H9 (cell line): ENCODE results near the gene ZSCAN25. TPM values are rescaled to one million over a fixed set of nuclear protein-coding genes. Genes with fewer than 3 reads are reported as not detected.

ENCODE experiments used
- DNase-seq: peaks from one replicate; pipeline ENCODE4 v3.0.0-alpha.2; 2017
- H2AFZ ChIP-seq: one replicate; pipeline ENCODE4 v1.6.1; 2013; ENCODE audit warnings: mild to moderate bottlenecking, low read length, control low read depth, moderate library complexity
- H2AK5ac ChIP-seq: 2 replicates; pipeline ENCODE4 v1.6.1; 2013; ENCODE audit warnings: low read length, control low read depth, mixed read lengths; ENCODE audit not compliant: insufficient read length
- H2BK120ac ChIP-seq: one replicate; pipeline ENCODE4 v1.6.1; 2013; ENCODE audit warnings: low read depth, mild to moderate bottlenecking, low read length, control low read depth, inconsistent platforms; ENCODE audit not compliant: poor library complexity, severe bottlenecking
- H2BK12ac ChIP-seq: 2 replicates; pipeline ENCODE4 v1.6.1; 2013; ENCODE audit warnings: low read length, control low read depth, mixed read lengths, low read depth; ENCODE audit not compliant: insufficient read length
- H2BK15ac ChIP-seq: 2 replicates; pipeline ENCODE4 v1.6.1; 2013; ENCODE audit warnings: low read depth, low read length, control low read depth
- H2BK20ac ChIP-seq: one replicate; pipeline ENCODE4 v1.6.1; 2013; ENCODE audit warnings: low read depth, mild to moderate bottlenecking, low read length, control low read depth, inconsistent platforms; ENCODE audit not compliant: poor library complexity, severe bottlenecking
- H2BK5ac ChIP-seq: 2 replicates; pipeline ENCODE4 v1.6.1; 2013; ENCODE audit warnings: low read length, control low read depth, mixed read lengths; ENCODE audit not compliant: insufficient read length
- H3K14ac ChIP-seq: 2 replicates; pipeline ENCODE4 v1.6.1; 2013; ENCODE audit warnings: low read length, control low read depth; ENCODE audit not compliant: insufficient read depth
- H3K18ac ChIP-seq: 2 replicates; pipeline ENCODE4 v1.6.1; 2013; ENCODE audit warnings: low read depth, mild to moderate bottlenecking, mixed read lengths, low read length, control low read depth; ENCODE audit not compliant: insufficient read length
- H3K23ac ChIP-seq: 2 replicates; pipeline ENCODE4 v1.6.1; 2013; ENCODE audit warnings: low read length, control low read depth, mixed read lengths, low read depth; ENCODE audit not compliant: insufficient read length
- H3K23me2 ChIP-seq: 2 replicates; pipeline ENCODE4 v1.6.1; 2013; ENCODE audit warnings: low read depth, mild to moderate bottlenecking, mixed read lengths, low read length, control low read depth; ENCODE audit not compliant: insufficient read length, poor library complexity, severe bottlenecking
- H3K27ac ChIP-seq: 2 replicates; pipeline ENCODE4 v1.5.1; 2013; ENCODE audit warnings: low read length, control low read depth, mixed read lengths, low read depth; ENCODE audit not compliant: insufficient read length
- H3K27me3 ChIP-seq: 2 replicates; pipeline ENCODE4 v1.6.1; 2013; ENCODE audit warnings: low read length, control low read depth, inconsistent platforms; ENCODE audit not compliant: insufficient read depth
- H3K4ac ChIP-seq: 2 replicates; pipeline ENCODE4 v1.6.1; 2013; ENCODE audit warnings: low read depth, mild to moderate bottlenecking, control low read depth, inconsistent platforms, low read length, moderate library complexity
- H3K4me1 ChIP-seq: 2 replicates; pipeline ENCODE4 v1.6.1; 2013; ENCODE audit warnings: low read length, control low read depth, inconsistent platforms; ENCODE audit not compliant: insufficient read depth
- H3K4me2 ChIP-seq: 2 replicates; pipeline ENCODE4 v1.6.1; 2013; ENCODE audit warnings: low read length, control low read depth, mixed read lengths; ENCODE audit not compliant: insufficient read length, insufficient read depth
- H3K56ac ChIP-seq: 2 replicates; pipeline ENCODE4 v1.6.1; 2013; ENCODE audit warnings: low read depth, mild to moderate bottlenecking, mixed read lengths, low read length, control low read depth; ENCODE audit not compliant: insufficient read length
- H3K79me1 ChIP-seq: 2 replicates; pipeline ENCODE4 v1.6.1; 2013; ENCODE audit warnings: low read depth, mild to moderate bottlenecking, moderate library complexity, low read length, control low read depth, inconsistent platforms; ENCODE audit not compliant: insufficient read depth, poor library complexity, severe bottlenecking
- H3K79me2 ChIP-seq: 2 replicates; pipeline ENCODE4 v1.6.1; 2013; ENCODE audit warnings: low read length, control low read depth, inconsistent platforms; ENCODE audit not compliant: insufficient read depth
- H3K9ac ChIP-seq: 2 replicates; pipeline ENCODE4 v1.6.1; 2013; ENCODE audit warnings: low read length, control low read depth, mixed read lengths; ENCODE audit not compliant: insufficient read length; ENCODE audit errors: extremely low read depth
- H3K9me3 ChIP-seq: one replicate; pipeline ENCODE4 v1.6.1; 2013; ENCODE audit warnings: low read depth, low read length, inconsistent platforms; ENCODE audit not compliant: control insufficient read depth
- H3T11ph ChIP-seq: one replicate; pipeline ENCODE4 v1.6.1; 2013; ENCODE audit warnings: mild to moderate bottlenecking, low read length, control low read depth, inconsistent platforms
- H4K20me1 ChIP-seq: one replicate; pipeline ENCODE4 v1.6.1; 2013; ENCODE audit not compliant: control insufficient read depth, insufficient read length, insufficient read depth
- H4K5ac ChIP-seq: 2 replicates; pipeline ENCODE4 v1.6.1; 2013; ENCODE audit warnings: low read depth, mild to moderate bottlenecking, mixed read lengths, low read length, control low read depth; ENCODE audit not compliant: insufficient read length
- H4K8ac ChIP-seq: replicated peaks from 2 replicates; pipeline ENCODE4 v1.6.1; 2013; ENCODE audit warnings: low read length, control low read depth, mixed read lengths, low read depth; ENCODE audit not compliant: insufficient read length
- H4K91ac ChIP-seq: 2 replicates; pipeline ENCODE4 v1.6.1; 2013; ENCODE audit warnings: low read depth, mild to moderate bottlenecking, moderate library complexity, mixed read lengths, low read length, control low read depth; ENCODE audit not compliant: insufficient read length
- H3K27ac Mint-ChIP-seq, 3 experiments: 2 replicates in 2 of 3; 3 replicates in 1 of 3; pipeline ENCODE4 v1.8.0; 2020 to 2021; ENCODE audit warnings: mixed read lengths in 3 of 3, mild to moderate bottlenecking in 1 of 3, moderate library complexity in 1 of 3
- H3K27me3 Mint-ChIP-seq: 2 replicates; pipeline ENCODE4 v1.8.0; 2021; ENCODE audit warnings: low read depth, mild to moderate bottlenecking, moderate library complexity, mixed read lengths
- H3K36me3 Mint-ChIP-seq, 3 experiments: 2 replicates in 2 of 3; 3 replicates in 1 of 3; pipeline ENCODE4 v1.8.0; 2020 to 2021; ENCODE audit warnings: low read depth in 3 of 3, mixed read lengths in 3 of 3; ENCODE audit not compliant: insufficient read depth in 1 of 3
- H3K4me1 Mint-ChIP-seq, 2 experiments: 2 replicates each; pipeline ENCODE4 v1.8.0; 2020; ENCODE audit warnings: mixed read lengths in 2 of 2
- H3K4me3 Mint-ChIP-seq, 2 experiments: 2 replicates in 1 of 2; 3 replicates in 1 of 2; pipeline ENCODE4 v1.8.0; 2020 to 2021; ENCODE audit warnings: mild to moderate bottlenecking in 2 of 2, mixed read lengths in 2 of 2, moderate library complexity in 1 of 2
- H3K9me3 Mint-ChIP-seq, 2 experiments: 2 replicates in 1 of 2; 3 replicates in 1 of 2; pipeline ENCODE4 v1.8.0; 2020; ENCODE audit warnings: mild to moderate bottlenecking in 2 of 2, mixed read lengths in 2 of 2, moderate library complexity in 1 of 2
- CTCF ChIP-seq: fragments of 200-600 bp; sonication (generic); conservative IDR thresholded peaks from 3 replicates; pipeline ENCODE4 v1.8.0; 2021; ENCODE audit warnings: antibody characterized with exemption, mild to moderate bottlenecking
- WGBS: extraction: QIAGEN DNeasy Blood & Tissue Kit; methylation state at CpG from one replicate; pipeline ENCODE4 v1.1.7; 2013; ENCODE audit warnings: missing lambda C conversion rate, low lambda C conversion rate, mixed read lengths; ENCODE audit not compliant: insufficient read length; ENCODE audit errors: extremely low coverage; 5-methylcytosine and 5-hydroxymethylcytosine counted together
- total RNA-seq: library from RNA; stranded (reverse); gene quantifications from 2 replicates; pipeline ENCODE4 v1.2.1, GENCODE V29; 2021

The ZSCAN25 gene
- total RNA-seq, 1 experiment from 2014 or later: 21.3 TPM

DNA sequence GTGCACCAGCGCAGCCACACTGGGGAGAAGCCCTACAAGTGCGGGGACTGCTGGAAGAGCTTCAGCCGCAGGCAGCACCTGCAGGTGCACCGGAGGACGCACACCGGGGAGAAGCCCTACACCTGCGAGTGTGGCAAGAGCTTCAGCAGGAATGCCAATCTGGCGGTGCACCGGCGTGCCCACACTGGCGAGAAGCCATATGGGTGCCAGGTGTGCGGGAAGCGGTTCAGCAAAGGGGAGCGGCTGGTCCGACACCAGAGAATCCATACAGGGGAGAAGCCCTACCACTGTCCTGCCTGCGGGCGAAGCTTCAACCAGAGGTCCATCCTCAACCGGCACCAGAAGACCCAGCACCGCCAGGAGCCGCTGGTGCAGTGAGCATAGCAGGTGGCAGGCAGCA lies 12.9 kb downstream of the ZSCAN25 start:
- Mint-ChIP-seq H3K4me1 (peaks cover 36 to 44% of the 10 kb centered on the region in 2 experiments), H3K27ac (peak overlapping the region in 2 of 3 experiments; percentile 59 to 60; a peak in 2 of 7 replicates), H3K27me3 (no peaks in the 10 kb centered on the region), H3K36me3 (peaks cover 36 to 75% (median 58%) of the 10 kb centered on the region in 3 experiments), H3K9me3 (no peaks in the 10 kb centered on the region), H3K4me3 (no peak overlapping the region)
- H4K20me1 ChIP-seq: no peaks in the 10 kb centered on the region
- H2AFZ ChIP-seq: no peak overlapping the region
- H3K23me2 ChIP-seq: no peaks in the 10 kb centered on the region
- no peak for TF ChIP-seq CTCF
- H2BK12ac ChIP-seq: no peak overlapping the region
- H2BK5ac ChIP-seq: no peak overlapping the region
- WGBS: no CpG with 5 or more reads among the region's 20 CpGs
- H2BK20ac ChIP-seq: no peak overlapping the region
- H2BK15ac ChIP-seq: no peak overlapping the region
- H3K4me2 ChIP-seq: no peak overlapping the region
- no peak overlapping the region for H4K91ac ChIP-seq
- no peak overlapping the region for H2AK5ac ChIP-seq
- no peak overlapping the region for H3K23ac ChIP-seq
- no peak overlapping the region for H4K8ac ChIP-seq
- no peak overlapping the region for H3K4ac ChIP-seq
- H3K18ac ChIP-seq: no peak overlapping the region
- no peak overlapping the region for H3K9ac ChIP-seq
- no peaks in the 10 kb centered on the region for H3K4me1 ChIP-seq
- H3K79me1 ChIP-seq: no peaks in the 10 kb centered on the region
- H3K27ac ChIP-seq: no peak overlapping the region
- no peak for DNase-seq
- no peak overlapping the region for H3T11ph ChIP-seq
- H3K56ac ChIP-seq: no peak overlapping the region
- no peak overlapping the region for H2BK120ac ChIP-seq
- no peak overlapping the region for H4K5ac ChIP-seq
- no peaks in the 10 kb centered on the region for H3K27me3 ChIP-seq
- no peaks in the 10 kb centered on the region for H3K79me2 ChIP-seq
- H3K14ac ChIP-seq: no peak overlapping the region
- no peaks in the 10 kb centered on the region for H3K9me3 ChIP-seq
